BJ (cell line): ENCODE results near the gene CDKN2C. TPM values are rescaled to one million over a fixed set of nuclear protein-coding genes. Genes with fewer than 3 reads are reported as not detected.
"Not testable (repeated sequence)": the region's sequence is repeated elsewhere in the genome, so short reads cannot be mapped to it uniquely, and the experiment has no call there.

Experiments
- CTCF ChIA-PET: fragments of 350-600 bp; formaldehyde crosslinking; extraction: SDS; loops from one replicate; lab custom pipeline; 2021; ENCODE audit warnings: antibody characterized with exemption, inconsistent platforms; lab: Yijun Ruan, JAX
- POLR2A ChIA-PET: fragments of 300-600 bp; sonication (Branson Sonifier 250); formaldehyde crosslinking; extraction: SDS; loops from one replicate; lab custom pipeline; 2021; ENCODE audit warnings: antibody characterized with exemption; lab: Charles Lee
- DNase-seq: peaks from one replicate; pipeline ENCODE4 v3.0.0-alpha.2; 2011; ENCODE audit warnings: low read depth
- H3K27me3 ChIP-seq: 2 replicates; pipeline ENCODE4 v1.6.0; 2011; ENCODE audit warnings: low read length; ENCODE audit not compliant: control insufficient read depth, insufficient read depth
- H3K36me3 ChIP-seq: 2 replicates; pipeline ENCODE4 v1.5.1; 2011; ENCODE audit warnings: low read length; ENCODE audit not compliant: control insufficient read depth, insufficient read depth
- H3K4me3 ChIP-seq: 2 replicates; pipeline ENCODE4 v1.5.1; 2011; ENCODE audit warnings: low read depth, mild to moderate bottlenecking, control low read depth, low read length
- CTCF ChIP-seq: IDR thresholded peaks from 2 replicates; pipeline ENCODE4 v1.5.1; 2011; ENCODE audit warnings: low read depth, mild to moderate bottlenecking, control low read depth, inconsistent platforms, low read length, moderate library complexity; ENCODE audit not compliant: insufficient read depth
- polyA plus RNA-seq: library from polyadenylated mRNA; depleted of rRNA; stranded (reverse); fragments of >200 nt; gene quantifications from 2 replicates; pipeline ENCODE4 v1.2.3, GENCODE V29; 2011

The CDKN2C gene
- polyA plus RNA-seq, 1 experiment, result 21.3 TPM

- POLR2A ChIA-PET, result no interaction called here
- no peak for TF ChIP-seq CTCF
- H3K4me3 ChIP-seq, result no peak overlapping the region
- CTCF ChIA-PET, result interaction anchor here (0.9 to 2.5 kb wide), 22 partner anchors 10 to 557 kb away, joined by 3 to 12 read pairs (median 5); partner anchors contain the start of gene CDKN2C
- no peaks in the 10 kb centered on the region for H3K27me3 ChIP-seq
- H3K36me3 ChIP-seq, result no peaks in the 10 kb centered on the region
- DNase-seq, result no peak
Observed at GRCh38 chr1:50930193-50930592, 39.9 kb upstream of the CDKN2C start.

GRCh38 chr1:50930965-50931737 is 38.9 kb upstream of the CDKN2C start:
- ChIA-PET CTCF (interaction anchor here (1.3 to 2.5 kb wide), 3 partner anchors 208 to 262 kb away, joined by 4 to 11 read pairs (median 7); no protein-coding TSS in a partner anchor), POLR2A (no interaction called here)
- Histone ChIP-seq H3K27me3 (no peaks in the 10 kb centered on the region), H3K4me3 (no peak overlapping the region), H3K36me3 (no peaks in the 10 kb centered on the region)
- no peak for DNase-seq
- no peak for TF ChIP-seq CTCF

- DNase-seq, CTCF ChIA-PET, POLR2A ChIA-PET, H3K27me3 ChIP-seq, H3K36me3 ChIP-seq, H3K4me3 ChIP-seq: not testable (repeated sequence)
Observed at GRCh38 chr1:50932043-50932442, 38.0 kb upstream of the CDKN2C start.

GRCh38 chr1:50933770-50934169 is 36.3 kb upstream of the CDKN2C start:
- DNase-seq, H3K27me3 ChIP-seq, H3K4me3 ChIP-seq, H3K36me3 ChIP-seq, POLR2A ChIA-PET, CTCF ChIA-PET: not testable (repeated sequence)

- Histone ChIP-seq H3K27me3 (no peaks in the 10 kb centered on the region), H3K4me3 (no peak overlapping the region), H3K36me3 (no peaks in the 10 kb centered on the region)
- ChIA-PET CTCF (interaction anchor here (0.6 to 1.1 kb wide), 2 partner anchors 255 to 357 kb away, joined by 4 to 5 read pairs; no protein-coding TSS in a partner anchor), POLR2A (no interaction called here)
- DNase-seq, result no peak
- TF ChIP-seq CTCF, result no peak
Observed at GRCh38 chr1:50934838-50935237, 35.2 kb upstream of the CDKN2C start.

DNA sequence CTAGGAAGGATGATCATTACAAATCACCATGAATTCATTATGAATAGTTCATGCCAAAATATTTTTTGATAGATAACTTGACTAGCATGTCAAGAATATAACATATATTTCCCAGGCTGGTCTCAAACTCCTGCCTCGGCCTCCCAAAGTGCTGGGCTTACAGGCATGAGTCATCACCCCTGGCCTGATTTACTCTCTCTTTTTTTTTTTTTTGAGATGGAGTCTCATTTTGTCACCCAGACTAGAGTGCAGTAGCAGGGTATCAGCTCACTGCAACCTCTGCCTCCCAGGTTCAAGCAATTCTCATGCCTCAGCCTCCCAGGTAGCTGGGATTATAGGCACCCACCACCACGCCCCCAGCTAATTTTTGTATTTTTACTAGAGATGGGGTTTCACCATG is 34.8 kb upstream of the CDKN2C start:
- CTCF ChIA-PET, result interaction anchor here (0.6 to 1.1 kb wide), 3 partner anchors 136 to 356 kb away, joined by 3 to 5 read pairs (median 4); no protein-coding TSS in a partner anchor
- POLR2A ChIA-PET, H3K27me3 ChIP-seq, DNase-seq, H3K36me3 ChIP-seq, H3K4me3 ChIP-seq: not testable (repeated sequence)
